GM19452 (cell line): ENCODE results near the gene ZDHHC14.

Experiments
- ATAC-seq: cut with Tn5 transposase; IDR thresholded peaks from one replicate; pipeline ENCODE4 v1.9.1; 2021; ENCODE audit not compliant: unreplicated experiment

Gene ZDHHC14

GRCh38 chr6:157726892-157727628, 346.1 kb downstream of the ZDHHC14 start:
- no peak for ATAC-seq
